Gastroesophageal sphincter (tissue), 4 donors: ENCODE measurements around the gene TMOD2. TPM values are rescaled to one million over a fixed set of nuclear protein-coding genes. Genes with fewer than 3 reads are reported as not detected.

ENCODE experiments used
- ATAC-seq: fragments of 150-250 bp; one replicate; pipeline ENCODE4 v1.9.1; 2016; ENCODE audit warnings: mild to moderate bottlenecking, moderate library complexity
- H3K27ac ChIP-seq, 4 donors: fragments of 200-600 bp; sonication (generic) in 3 of 4; 1 replicate in 3 of 4; 2 replicates in 1 of 4; pipeline ENCODE4 v1.5.1; 2016 to 2019
- H3K27me3 ChIP-seq: fragments of 200-600 bp; sonication (generic); one replicate; pipeline ENCODE4 v1.5.1; 2019
- H3K36me3 ChIP-seq, 2 donors: fragments of 200-600 bp; sonication (generic); one replicate each; pipeline ENCODE4 v1.5.1; 2019; ENCODE audit warnings: control low read depth in 1 of 2
- H3K4me1 ChIP-seq, 3 donors: fragments of 200-600 bp; sonication (generic); 1 replicate in 2 of 3; 2 replicates in 1 of 3; pipeline ENCODE4 v1.5.1; 2016 to 2019; ENCODE audit warnings: control low read depth in 2 of 3
- H3K4me3 ChIP-seq, 2 donors: fragments of 200-600 bp; sonication (generic); one replicate each; pipeline ENCODE4 v1.5.1; 2019; ENCODE audit warnings: mild to moderate bottlenecking in 1 of 2, moderate library complexity in 1 of 2
- H3K9me3 ChIP-seq, 3 donors: fragments of 200-600 bp; sonication (generic); one replicate each; pipeline ENCODE4 v1.5.1; 2017 to 2019; ENCODE audit warnings: control low read depth in 2 of 3
- EP300 ChIP-seq: sonication (generic); formaldehyde crosslinking; IDR thresholded peaks from one replicate; pipeline ENCODE4 v1.6.1; 2017; ENCODE audit warnings: antibody characterized with exemption, mild to moderate bottlenecking
- POLR2A ChIP-seq, 2 donors: fragments of 450-650 bp; IDR thresholded peaks; one replicate each; pipeline ENCODE4 v1.6.1; 2017; ENCODE audit warnings: antibody characterized with exemption in 2 of 2, mild to moderate bottlenecking in 2 of 2, moderate library complexity in 1 of 2
- POLR2AphosphoS5 ChIP-seq: sonication (generic); formaldehyde crosslinking; IDR thresholded peaks from one replicate; pipeline ENCODE4 v1.6.1; 2017; ENCODE audit warnings: antibody characterized with exemption
- WGBS, 2 donors: methylation state at CpG; one replicate each; pipeline ENCODE4 v1.1.5; 2018; ENCODE audit warnings: low coverage in 1 of 2; 5-methylcytosine and 5-hydroxymethylcytosine counted together
- total RNA-seq, 4 donors: library from RNA; depleted of rRNA; stranded (reverse); fragments of >200 nt; gene quantifications; one replicate each; pipeline ENCODE4 v1.1.0, GENCODE V29; 2016
- TF ChIP-seq, protein P1 (sequence below), 4 experiments: fragments of 200-600 bp in 2 of 4; fragments of 450-650 bp in 2 of 4; sonication (generic) in 1 of 4; IDR thresholded peaks; one replicate each; pipeline ENCODE4 v1.5.1; 2017 to 2019; ENCODE audit warnings: antibody characterized with exemption in 4 of 4, mild to moderate bottlenecking in 2 of 4, moderate library complexity in 2 of 4

TMOD2 gene
- total RNA-seq, 4 donors from 2014 or later = 14.0 to 21.9 (median 17.5) TPM

GRCh38 chr15:51825698-51826097, 74.3 kb downstream of the TMOD2 start:
- 50 to 75% methylated on average over 2 to 3 of the region's 3 CpGs for WGBS, 2 donors
- no peak for TF ChIP-seq EP300
- no peak for TF ChIP-seq POLR2AphosphoS5
- TF ChIP-seq, protein P1, sequence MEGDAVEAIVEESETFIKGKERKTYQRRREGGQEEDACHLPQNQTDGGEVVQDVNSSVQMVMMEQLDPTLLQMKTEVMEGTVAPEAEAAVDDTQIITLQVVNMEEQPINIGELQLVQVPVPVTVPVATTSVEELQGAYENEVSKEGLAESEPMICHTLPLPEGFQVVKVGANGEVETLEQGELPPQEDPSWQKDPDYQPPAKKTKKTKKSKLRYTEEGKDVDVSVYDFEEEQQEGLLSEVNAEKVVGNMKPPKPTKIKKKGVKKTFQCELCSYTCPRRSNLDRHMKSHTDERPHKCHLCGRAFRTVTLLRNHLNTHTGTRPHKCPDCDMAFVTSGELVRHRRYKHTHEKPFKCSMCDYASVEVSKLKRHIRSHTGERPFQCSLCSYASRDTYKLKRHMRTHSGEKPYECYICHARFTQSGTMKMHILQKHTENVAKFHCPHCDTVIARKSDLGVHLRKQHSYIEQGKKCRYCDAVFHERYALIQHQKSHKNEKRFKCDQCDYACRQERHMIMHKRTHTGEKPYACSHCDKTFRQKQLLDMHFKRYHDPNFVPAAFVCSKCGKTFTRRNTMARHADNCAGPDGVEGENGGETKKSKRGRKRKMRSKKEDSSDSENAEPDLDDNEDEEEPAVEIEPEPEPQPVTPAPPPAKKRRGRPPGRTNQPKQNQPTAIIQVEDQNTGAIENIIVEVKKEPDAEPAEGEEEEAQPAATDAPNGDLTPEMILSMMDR (IDR thresholded peaks at IDR 0.05) = no peak
- TF ChIP-seq POLR2A (IDR thresholded peaks at IDR 0.05) = no peak

DNA sequence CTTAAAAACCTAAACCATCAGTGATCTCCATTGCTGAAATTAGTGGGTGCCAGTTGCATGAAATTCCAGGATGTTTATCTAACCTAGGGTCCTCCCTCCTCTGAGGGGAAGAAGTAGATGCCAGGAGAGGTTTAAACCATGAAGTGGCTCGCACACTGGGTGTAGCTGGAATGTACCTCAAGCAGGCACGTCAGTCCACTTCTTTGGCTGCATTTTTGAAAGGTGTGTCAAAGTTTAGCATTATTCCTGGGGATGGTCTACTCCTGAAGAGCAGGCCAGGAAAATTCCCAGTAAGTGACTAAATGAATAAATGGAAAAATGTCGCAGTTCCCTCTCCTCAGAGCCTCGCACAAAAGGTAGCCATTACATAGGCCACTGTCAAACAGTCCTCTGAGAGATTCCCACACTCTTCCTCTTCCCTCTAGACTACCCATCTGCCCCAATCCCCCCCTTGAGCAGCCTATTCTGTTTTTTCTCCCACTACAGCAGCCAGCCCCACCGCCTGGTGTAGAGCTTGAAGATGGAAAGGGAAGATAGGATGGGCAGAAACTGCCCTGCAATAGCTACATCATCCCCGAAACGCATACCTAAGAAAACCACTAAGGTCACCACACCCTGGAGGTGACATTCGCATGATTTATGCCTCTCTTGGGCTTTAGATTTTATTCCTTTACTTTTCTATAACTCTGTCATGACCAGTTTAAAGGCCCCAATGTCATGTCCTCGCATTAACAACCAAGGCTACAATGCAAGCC, 77.4 kb downstream of the TMOD2 start:
- H3K4me3 ChIP-seq = peak overlapping the region in 1 of 2 donors; percentile 80
- no peaks in the 10 kb centered on the region for H3K36me3 ChIP-seq
- WGBS, 2 donors = 81 to 86% methylated on average over 8 to 9 of the region's 9 CpGs
- H3K9me3 ChIP-seq = no peaks in the 10 kb centered on the region
- no peaks in the 10 kb centered on the region for H3K27me3 ChIP-seq
- TF ChIP-seq, protein P1 (IDR thresholded peaks at IDR 0.05) = no peak
- TF ChIP-seq EP300 (no peak), POLR2AphosphoS5 (no peak), POLR2A (IDR thresholded peaks at IDR 0.05) (no peak)
- H3K4me1 ChIP-seq = peaks cover 0 to 42% (median 6%) of the 10 kb centered on the region in 3 donors
- H3K27ac ChIP-seq = peak overlapping the region in 2 of 4 donors; percentile 90 to 91
- ATAC-seq = no peak

More at GRCh38 chr15:51825698-51826097, 74.3 kb downstream of the TMOD2 start:
- H3K9me3 ChIP-seq = peaks cover 0 to 12% (median 0%) of the 10 kb centered on the region in 3 donors
- no peak overlapping the region for H3K27ac ChIP-seq
- H3K36me3 ChIP-seq = no peaks in the 10 kb centered on the region
- ATAC-seq = no peak
- no peak overlapping the region for H3K4me3 ChIP-seq
- peaks cover 0 to 11% (median 2%) of the 10 kb centered on the region in 3 donors for H3K4me1 ChIP-seq
- H3K27me3 ChIP-seq = no peaks in the 10 kb centered on the region

GRCh38 chr15:51829376-51830275, 78.2 kb downstream of the TMOD2 start, which contains the start of gene TMOD3:
Gene TMOD3, plus strand, starts transcription at chr15:51829653. Its CDS starts 33,232 bp downstream, at chr15:51862885.
- ATAC-seq = peak; percentile 97
- TF ChIP-seq POLR2A (IDR thresholded peaks at IDR 0.05) (peak; percentile 71 to 76), EP300 (no peak), POLR2AphosphoS5 (peak; percentile 90)
- TF ChIP-seq, protein P1 (IDR thresholded peaks at IDR 0.05) = peak in 2 of 4 experiments; percentile 16 to 26

GRCh38 chr15:51830276-51830806, 78.9 kb downstream of the TMOD2 start:
- Histone ChIP-seq H3K36me3 (no peaks in the 10 kb centered on the region), H3K4me1 (peaks cover 0 to 56% (median 6%) of the 10 kb centered on the region in 3 donors), H3K27me3 (no peaks in the 10 kb centered on the region), H3K27ac (peak overlapping the region; percentile 77 to 91 (median 90)), H3K9me3 (no peaks in the 10 kb centered on the region), H3K4me3 (peak overlapping the region; percentile 80 to 95)
- no peak for ATAC-seq
- TF ChIP-seq EP300 (no peak), POLR2AphosphoS5 (no peak), POLR2A (IDR thresholded peaks at IDR 0.05) (no peak)
- TF ChIP-seq, protein P1 (IDR thresholded peaks at IDR 0.05) = no peak
- WGBS, 2 donors = 0 to 2% methylated on average over 7 to 8 of the region's 8 CpGs

More at GRCh38 chr15:51829376-51830275, 78.2 kb downstream of the TMOD2 start, which contains the start of gene TMOD3:
- H3K27me3 ChIP-seq = no peaks in the 10 kb centered on the region
- H3K36me3 ChIP-seq = no peaks in the 10 kb centered on the region
- 0 to 1% methylated on average over 2 to 13 of the region's 89 CpGs for WGBS, 2 donors
- no peaks in the 10 kb centered on the region for H3K9me3 ChIP-seq
- H3K4me1 ChIP-seq = peaks cover 0 to 49% (median 6%) of the 10 kb centered on the region in 3 donors
- peak within 1 kb of the TSS; percentile 77 to 91 (median 90) for H3K27ac ChIP-seq
- H3K4me3 ChIP-seq = peak within 1 kb of the TSS; percentile 80 to 95
